HepG2 (cell line): ENCODE measurements around the gene DDR1. TPM values are rescaled to one million over a fixed set of nuclear protein-coding genes. Genes with fewer than 3 reads are reported as not detected.

Experiments
- ATF3 ChIP-seq: sonication (generic); formaldehyde crosslinking; IDR thresholded peaks from 2 replicates; pipeline ENCODE4 v1.4.0; 2020; ENCODE audit warnings: missing genetic modification reagents
- CEBPZ ChIP-seq: IDR thresholded peaks from 2 replicates; pipeline ENCODE4 v1.6.1; 2012; ENCODE audit warnings: low read length, improper control_type of control experiment
- DMTF1 ChIP-seq: sonication (generic); formaldehyde crosslinking; IDR thresholded peaks from 2 replicates; pipeline ENCODE4 v1.4.0; 2020; ENCODE audit warnings: mild to moderate bottlenecking, missing genetic modification reagents
- E2F5 ChIP-seq: sonication (generic); formaldehyde crosslinking; conservative IDR thresholded peaks from 2 replicates; pipeline ENCODE4 v1.4.0; 2020; ENCODE audit warnings: missing genetic modification reagents
- HNF1B ChIP-seq: sonication (generic); formaldehyde crosslinking; IDR thresholded peaks from 2 replicates; pipeline ENCODE4 v1.5.1; 2020; ENCODE audit warnings: mild to moderate bottlenecking, moderate library complexity, missing genetic modification reagents
- PAWR ChIP-seq: sonication (generic); formaldehyde crosslinking; IDR thresholded peaks from 2 replicates; pipeline ENCODE4 v1.4.0; 2020; ENCODE audit warnings: missing genetic modification reagents, mild to moderate bottlenecking, borderline replicate concordance
- RORA ChIP-seq: sonication (generic); formaldehyde crosslinking; IDR thresholded peaks from 2 replicates; pipeline ENCODE4 v1.5.0; 2020; ENCODE audit warnings: mild to moderate bottlenecking, missing genetic modification reagents, moderate library complexity
- SAP130 ChIP-seq: IDR thresholded peaks from 2 replicates; pipeline ENCODE4 v1.6.1; 2016; ENCODE audit warnings: low read depth
- TAF1 ChIP-seq: sonication (generic); formaldehyde crosslinking; IDR thresholded peaks from 2 replicates; pipeline ENCODE4 v1.4.0; 2020; ENCODE audit warnings: missing genetic modification reagents
- ZBTB21 ChIP-seq: sonication (generic); formaldehyde crosslinking; IDR thresholded peaks from 2 replicates; pipeline ENCODE4 v1.4.0; 2020; ENCODE audit warnings: missing genetic modification reagents
- ZNF207 ChIP-seq: fragments of 450-650 bp; IDR thresholded peaks from 2 replicates; pipeline ENCODE4 v1.6.1; 2016; ENCODE audit warnings: antibody characterized with exemption, borderline replicate concordance
- ZNF275 ChIP-seq: sonication (generic); formaldehyde crosslinking; IDR thresholded peaks from 2 replicates; pipeline ENCODE4 v1.8.0; 2022; ENCODE audit warnings: missing genetic modification reagents, mild to moderate bottlenecking, inconsistent platforms, borderline replicate concordance
- ZNF292 ChIP-seq: sonication (generic); formaldehyde crosslinking; IDR thresholded peaks from 2 replicates; pipeline ENCODE4 v1.8.1; 2022; ENCODE audit warnings: mild to moderate bottlenecking, low read depth, missing genetic modification reagents, borderline replicate concordance
- ZNF335 ChIP-seq: sonication (generic); formaldehyde crosslinking; IDR thresholded peaks from 2 replicates; pipeline ENCODE4 v1.4.0; 2020; ENCODE audit warnings: missing genetic modification reagents
- ZNF382 ChIP-seq: sonication (generic); formaldehyde crosslinking; IDR thresholded peaks from 2 replicates; pipeline ENCODE4 v1.5.0; 2020; ENCODE audit warnings: missing genetic modification reagents, mild to moderate bottlenecking, borderline replicate concordance
- ZNF451 ChIP-seq: sonication (generic); formaldehyde crosslinking; IDR thresholded peaks from 2 replicates; pipeline ENCODE4 v1.5.0; 2020; ENCODE audit warnings: mild to moderate bottlenecking, missing genetic modification reagents
- ZNF749 ChIP-seq: sonication (generic); formaldehyde crosslinking; IDR thresholded peaks from 2 replicates; pipeline ENCODE4 v1.8.0; 2022; ENCODE audit warnings: mild to moderate bottlenecking, missing genetic modification reagents, moderate library complexity, borderline replicate concordance
- ZNF761 ChIP-seq: sonication (generic); formaldehyde crosslinking; conservative IDR thresholded peaks from 2 replicates; pipeline ENCODE4 v1.4.0; 2020; ENCODE audit warnings: mild to moderate bottlenecking, missing genetic modification reagents
- polyA plus RNA-seq, 8 experiments: library from polyadenylated mRNA; depleted of rRNA in 3 of 8; stranded (reverse) in 7 of 8; unstranded in 1 of 8; fragments of >200 nt; fragmentation: Illumina TruSeq in 4 of 8; extraction: Trizol in 4 of 8; gene quantifications; 2 replicates each; pipeline versions ENCODE4 v1.2.1 to v1.2.3, GENCODE V29; 2011 to 2016; ENCODE audit warnings: low read depth in 4 of 8, missing spikeins in 1 of 8, mixed read lengths in 1 of 8; ENCODE audit not compliant: insufficient read depth in 1 of 8
- total RNA-seq, 5 experiments: library from RNA; depleted of rRNA; stranded (reverse); fragments of >200 nt; fragmentation: Illumina TruSeq; extraction: Trizol; gene quantifications; 2 replicates each; pipeline ENCODE4 v1.2.3, GENCODE V29; 2016; ENCODE audit warnings: low read depth in 1 of 5

The DDR1 gene
- total and polyA plus RNA-seq, 2 of the 13 experiments (the other 11 are each of a cell fraction or from before 2014, with no cell fraction given): 16.7 to 20.2 TPM

GRCh38 chr6:30884521-30885480 lies 482 bp downstream of the DDR1 start (continued):
- TF ChIP-seq ATF3 (CRISPR knock-in tag) (no peak), ZNF749 (CRISPR knock-in tag) (no peak), HNF1B (CRISPR knock-in tag) (peak; percentile 57), PAWR (CRISPR knock-in tag) (peak; percentile 85; the same call in 1 of the 2 replicates), ZNF451 (no peak; the same call in 1 of the 2 replicates), E2F5 (no peak), ZNF761 (peak; percentile 58; the same call in 1 of the 2 replicates), TAF1 (CRISPR knock-in tag) (no peak), ZNF207 (no peak), RORA (CRISPR knock-in tag) (no peak), DMTF1 (CRISPR knock-in tag) (0 out of 2 replicates have a peak, but pooled peaks have one; percentile 75), CEBPZ (no peak), ZNF292 (CRISPR knock-in tag) (no peak), ZNF275 (CRISPR knock-in tag) (0 out of 2 replicates have a peak, but pooled peaks have one; percentile 59), ZBTB21 (CRISPR knock-in tag) (no peak), ZNF382 (no peak), ZNF335 (CRISPR knock-in tag) (no peak), SAP130 (peak; percentile 19)
